HG02759 (cell line): ENCODE results near the gene OLFML3.
"Not testable (repeated sequence)": the region's sequence is repeated elsewhere in the genome, so short reads cannot be mapped to it uniquely, and the experiment has no call there.

ENCODE experiments used
- ATAC-seq: cut with Tn5 transposase; IDR thresholded peaks from one replicate; pipeline ENCODE4 v1.9.1; 2021; ENCODE audit warnings: mild to moderate bottlenecking, moderate library complexity; ENCODE audit not compliant: unreplicated experiment

Gene OLFML3

DNA sequence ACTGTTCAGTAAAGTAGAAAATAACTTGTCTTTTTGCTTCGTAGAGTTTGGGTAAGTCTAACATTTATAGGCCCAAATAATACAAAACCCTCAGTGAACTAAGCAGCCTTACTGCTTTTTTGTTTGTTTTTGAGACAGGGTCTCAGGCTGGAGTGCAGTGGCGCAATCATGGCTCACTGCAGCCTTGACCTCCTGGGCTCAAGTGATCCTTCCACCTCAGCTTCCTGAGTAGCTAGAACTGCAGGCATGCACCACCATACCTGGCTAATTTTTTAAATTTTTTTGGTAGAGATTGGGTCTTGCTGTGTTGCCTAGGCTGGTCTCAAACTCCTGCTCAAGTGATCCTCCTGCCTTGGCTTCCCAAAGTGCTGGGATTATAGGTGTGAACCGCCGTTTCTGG is 31.1 kb upstream of the OLFML3 start:
- not testable (repeated sequence) for ATAC-seq

DNA sequence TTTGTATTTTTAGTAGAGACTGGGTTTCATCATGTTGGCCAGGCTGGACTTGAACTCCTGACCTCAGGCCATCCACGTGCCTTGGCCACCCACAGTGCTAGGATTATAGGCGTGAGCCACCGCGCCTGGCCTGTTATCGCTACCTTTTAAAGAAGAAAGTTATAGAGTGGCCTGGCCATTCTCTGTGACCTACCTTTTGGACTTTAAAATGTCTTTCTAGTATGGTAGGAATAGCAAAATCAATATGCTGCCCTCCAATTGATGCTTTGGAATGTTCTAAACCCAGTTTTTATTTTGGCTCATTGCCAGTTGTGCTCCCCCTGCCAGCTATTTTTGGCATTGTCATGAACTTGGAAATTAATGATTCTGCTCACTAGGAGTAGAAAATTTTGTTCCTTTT is 30.3 kb upstream of the OLFML3 start:
- no peak for ATAC-seq

DNA sequence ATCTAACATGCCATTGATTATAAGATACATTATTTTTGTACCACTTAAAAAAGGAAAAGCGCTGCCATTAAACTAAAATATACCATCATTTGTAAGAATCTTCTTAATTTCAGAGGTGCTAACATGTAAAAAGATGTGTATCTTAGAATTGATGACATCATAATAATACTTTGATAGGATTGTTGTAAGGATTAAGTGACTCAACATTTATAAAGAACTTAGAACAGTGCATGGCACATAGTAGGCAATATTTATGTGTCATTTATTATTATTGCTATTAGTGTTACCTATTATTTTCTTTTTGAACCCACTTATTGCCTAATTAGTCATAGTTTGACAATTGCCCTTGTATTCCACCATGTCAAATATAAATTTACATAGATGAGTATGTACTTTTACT is 28.4 kb upstream of the OLFML3 start:
- no peak for ATAC-seq

DNA sequence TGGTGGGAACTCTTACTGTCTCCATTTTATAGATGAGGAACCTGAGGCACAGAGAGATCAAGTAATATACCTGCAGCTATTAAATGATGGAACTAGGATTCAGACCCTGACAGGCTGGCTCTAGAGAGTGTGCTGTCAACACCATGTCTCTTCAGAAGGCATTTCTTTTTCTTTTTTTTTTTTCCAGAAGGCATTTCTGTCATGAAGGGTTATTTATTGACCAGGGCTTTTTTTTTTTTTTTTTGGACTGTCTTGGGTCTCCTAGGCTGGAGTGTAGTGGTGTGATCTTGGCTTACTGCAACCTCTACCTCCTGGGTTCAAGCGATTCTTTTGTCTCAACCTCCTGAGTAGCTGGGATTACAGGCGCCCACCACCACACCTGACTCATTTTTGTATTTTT is 27.6 kb upstream of the OLFML3 start:
- ATAC-seq, result no peak

DNA sequence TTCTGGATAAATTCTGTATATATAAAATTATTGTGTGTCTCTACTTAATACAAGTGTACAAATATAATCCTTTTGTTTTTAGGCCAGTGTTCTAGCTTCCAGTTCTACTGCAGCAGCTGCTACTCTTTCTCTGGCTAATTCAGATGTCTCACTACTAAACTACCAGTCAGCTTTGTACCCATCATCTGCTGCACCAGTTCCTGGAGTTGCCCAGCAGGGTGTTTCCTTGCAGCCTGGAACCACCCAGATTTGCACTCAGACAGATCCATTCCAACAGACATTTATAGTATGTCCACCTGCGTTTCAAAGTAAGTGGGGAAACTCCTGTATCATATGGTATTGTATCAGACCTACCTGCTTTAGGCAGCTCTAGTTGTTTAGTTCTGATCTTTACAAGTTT is 21.3 kb upstream of the OLFML3 start:
- ATAC-seq, result no peak

DNA sequence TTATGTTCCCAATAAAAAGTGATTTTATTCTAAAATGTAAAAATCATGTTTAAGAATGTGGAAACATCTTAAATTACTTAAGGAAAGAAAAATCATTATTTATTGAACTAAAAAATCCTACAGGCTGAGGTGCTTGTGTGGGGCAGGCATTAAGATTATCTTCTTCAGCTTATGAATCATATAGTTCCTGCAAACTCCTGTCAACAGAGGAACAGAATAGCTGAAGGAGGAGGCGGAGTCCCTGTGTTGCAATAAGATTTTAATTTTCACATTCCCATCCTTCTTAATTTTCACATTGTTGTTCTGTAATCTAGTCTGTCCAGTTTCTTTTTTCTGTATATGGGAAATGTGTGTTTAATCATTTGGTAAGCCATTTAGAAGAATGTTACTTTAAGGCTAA is 20.6 kb upstream of the OLFML3 start:
- no peak for ATAC-seq

DNA sequence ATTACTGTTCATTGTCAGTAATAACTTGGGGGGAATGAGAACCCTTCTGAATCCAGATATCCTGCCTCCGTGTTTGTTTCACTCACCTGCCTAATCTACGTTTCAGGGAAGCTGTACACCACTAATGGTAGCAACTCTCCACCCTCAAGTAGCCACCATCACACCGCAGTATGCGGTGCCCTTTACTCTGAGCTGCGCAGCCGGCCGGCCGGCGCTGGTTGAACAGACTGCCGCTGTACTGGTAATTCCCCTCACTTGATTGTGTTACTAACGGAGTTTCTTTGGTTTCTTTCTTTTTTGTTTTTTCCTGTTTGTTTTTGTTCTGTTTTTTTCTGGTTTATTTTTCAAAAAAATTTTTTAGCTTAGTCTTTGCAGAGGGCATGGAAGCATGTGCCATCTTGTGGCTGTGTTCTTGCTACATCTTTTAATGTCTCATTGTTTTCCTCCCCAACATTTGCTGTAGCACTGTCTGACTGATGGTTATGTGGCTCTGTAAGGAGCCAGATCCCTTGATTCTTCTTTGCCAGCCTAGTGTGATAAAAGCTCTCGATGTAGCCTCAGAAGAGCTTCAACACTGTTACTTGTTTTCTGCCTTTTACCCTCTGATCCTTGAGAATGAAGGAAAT is 15.9 kb upstream of the OLFML3 start:
- ATAC-seq, result no peak

DNA sequence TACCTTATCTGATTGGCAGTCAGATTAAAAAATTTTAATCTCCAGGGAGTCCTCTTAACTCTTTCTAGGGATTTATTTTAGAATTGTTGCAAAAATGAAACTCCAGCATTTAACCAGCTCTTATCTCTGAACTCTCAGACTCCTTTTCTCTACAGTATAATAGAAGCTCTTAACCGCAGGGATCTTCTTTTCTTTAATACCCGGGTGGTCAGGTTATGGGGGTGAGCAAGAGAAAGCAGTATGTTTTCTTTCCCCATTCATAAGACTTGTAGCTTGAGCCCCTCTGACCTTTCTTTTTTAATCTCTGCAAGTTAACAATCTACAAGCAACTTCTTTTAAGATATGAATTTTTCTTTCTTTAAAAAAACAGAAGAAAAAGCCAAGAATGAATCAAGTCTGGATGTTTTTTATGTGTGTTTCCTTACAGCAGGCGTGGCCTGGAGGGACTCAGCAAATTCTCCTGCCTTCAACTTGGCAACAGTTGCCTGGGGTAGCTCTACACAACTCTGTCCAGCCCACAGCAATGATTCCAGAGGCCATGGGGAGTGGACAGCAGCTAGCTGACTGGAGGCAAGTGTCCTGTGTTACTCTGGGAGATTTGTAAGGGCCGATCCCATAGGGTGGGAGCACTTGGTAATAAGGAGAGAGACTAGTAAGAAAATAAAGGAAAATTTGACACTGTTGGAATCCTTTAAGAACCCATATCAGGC is 13.4 kb upstream of the OLFML3 start:
- no peak for ATAC-seq

DNA sequence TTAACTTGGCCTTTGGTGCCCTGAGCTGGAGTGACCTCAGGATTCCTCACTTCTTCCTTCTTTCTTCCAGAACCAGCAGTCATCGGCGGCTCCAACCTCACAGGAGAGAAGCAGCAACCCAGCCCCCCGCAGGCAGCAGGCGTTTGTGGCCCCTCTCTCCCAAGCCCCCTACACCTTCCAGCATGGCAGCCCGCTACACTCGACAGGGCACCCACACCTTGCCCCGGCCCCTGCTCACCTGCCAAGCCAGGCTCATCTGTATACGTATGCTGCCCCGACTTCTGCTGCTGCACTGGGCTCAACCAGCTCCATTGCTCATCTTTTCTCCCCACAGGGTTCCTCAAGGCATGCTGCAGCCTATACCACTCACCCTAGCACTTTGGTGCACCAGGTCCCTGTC is 6.3 kb upstream of the OLFML3 start:
- no peak for ATAC-seq

DNA sequence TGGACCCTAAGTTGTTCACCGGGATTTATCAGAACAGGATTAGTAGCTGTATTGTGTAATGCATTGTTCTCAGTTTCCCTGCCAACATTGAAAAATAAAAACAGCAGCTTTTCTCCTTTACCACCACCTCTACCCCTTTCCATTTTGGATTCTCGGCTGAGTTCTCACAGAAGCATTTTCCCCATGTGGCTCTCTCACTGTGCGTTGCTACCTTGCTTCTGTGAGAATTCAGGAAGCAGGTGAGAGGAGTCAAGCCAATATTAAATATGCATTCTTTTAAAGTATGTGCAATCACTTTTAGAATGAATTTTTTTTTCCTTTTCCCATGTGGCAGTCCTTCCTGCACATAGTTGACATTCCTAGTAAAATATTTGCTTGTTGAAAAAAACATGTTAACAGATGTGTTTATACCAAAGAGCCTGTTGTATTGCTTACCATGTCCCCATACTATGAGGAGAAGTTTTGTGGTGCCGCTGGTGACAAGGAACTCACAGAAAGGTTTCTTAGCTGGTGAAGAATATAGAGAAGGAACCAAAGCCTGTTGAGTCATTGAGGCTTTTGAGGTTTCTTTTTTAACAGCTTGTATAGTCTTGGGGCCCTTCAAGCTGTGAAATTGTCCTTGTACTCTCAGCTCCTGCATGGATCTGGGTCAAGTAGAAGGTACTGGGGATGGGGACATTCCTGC is 3.9 kb upstream of the OLFML3 start:
- ATAC-seq, result no peak

DNA sequence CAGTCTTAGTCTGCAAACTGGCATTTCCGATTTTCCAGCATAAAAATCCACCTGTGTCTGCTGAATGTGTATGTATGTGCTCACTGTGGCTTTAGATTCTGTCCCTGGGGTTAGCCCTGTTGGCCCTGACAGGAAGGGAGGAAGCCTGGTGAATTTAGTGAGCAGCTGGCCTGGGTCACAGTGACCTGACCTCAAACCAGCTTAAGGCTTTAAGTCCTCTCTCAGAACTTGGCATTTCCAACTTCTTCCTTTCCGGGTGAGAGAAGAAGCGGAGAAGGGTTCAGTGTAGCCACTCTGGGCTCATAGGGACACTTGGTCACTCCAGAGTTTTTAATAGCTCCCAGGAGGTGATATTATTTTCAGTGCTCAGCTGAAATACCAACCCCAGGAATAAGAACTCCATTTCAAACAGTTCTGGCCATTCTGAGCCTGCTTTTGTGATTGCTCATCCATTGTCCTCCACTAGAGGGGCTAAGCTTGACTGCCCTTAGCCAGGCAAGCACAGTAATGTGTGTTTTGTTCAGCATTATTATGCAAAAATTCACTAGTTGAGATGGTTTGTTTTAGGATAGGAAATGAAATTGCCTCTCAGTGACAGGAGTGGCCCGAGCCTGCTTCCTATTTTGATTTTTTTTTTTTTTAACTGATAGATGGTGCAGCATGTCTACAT is 2.5 kb upstream of the OLFML3 start:
- no peak for ATAC-seq

DNA sequence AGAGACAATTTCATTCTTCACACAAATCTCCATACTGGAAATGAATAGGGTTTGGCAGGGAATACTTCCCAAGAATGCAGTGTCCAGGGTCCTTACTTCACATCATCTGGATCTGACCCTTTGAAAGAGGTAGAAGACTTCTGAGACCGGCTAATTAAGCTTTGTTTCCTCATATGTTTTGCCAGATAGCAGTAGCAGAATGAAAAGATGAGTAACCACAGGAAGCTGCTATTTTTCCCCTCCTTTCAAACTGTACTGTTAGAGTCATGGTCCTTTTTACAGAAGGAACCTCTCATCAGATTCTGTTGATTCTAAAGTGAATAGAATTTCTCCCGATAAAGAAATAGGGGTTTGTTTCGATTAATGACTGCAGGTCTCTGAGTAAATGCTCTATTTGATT is 1.4 kb upstream of the OLFML3 start:
- no peak for ATAC-seq

DNA sequence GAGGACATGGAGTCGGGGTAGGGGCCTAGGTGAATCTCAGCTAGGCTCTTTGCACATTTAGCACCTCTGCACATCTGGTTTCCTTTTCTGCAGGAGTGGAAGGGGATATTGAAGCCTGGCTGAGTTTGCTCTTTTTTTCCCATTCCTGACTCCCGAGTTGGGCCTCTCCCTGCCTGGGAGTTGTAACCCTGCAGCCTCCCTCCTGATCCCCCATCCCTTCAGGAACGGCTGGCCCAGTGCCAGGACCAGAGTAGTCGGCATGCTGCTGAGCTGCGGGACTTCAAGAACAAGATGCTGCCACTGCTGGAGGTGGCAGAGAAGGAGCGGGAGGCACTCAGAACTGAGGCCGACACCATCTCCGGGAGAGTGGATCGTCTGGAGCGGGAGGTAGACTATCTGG is 836 bp downstream of the OLFML3 start:
- ATAC-seq, result no peak

DNA sequence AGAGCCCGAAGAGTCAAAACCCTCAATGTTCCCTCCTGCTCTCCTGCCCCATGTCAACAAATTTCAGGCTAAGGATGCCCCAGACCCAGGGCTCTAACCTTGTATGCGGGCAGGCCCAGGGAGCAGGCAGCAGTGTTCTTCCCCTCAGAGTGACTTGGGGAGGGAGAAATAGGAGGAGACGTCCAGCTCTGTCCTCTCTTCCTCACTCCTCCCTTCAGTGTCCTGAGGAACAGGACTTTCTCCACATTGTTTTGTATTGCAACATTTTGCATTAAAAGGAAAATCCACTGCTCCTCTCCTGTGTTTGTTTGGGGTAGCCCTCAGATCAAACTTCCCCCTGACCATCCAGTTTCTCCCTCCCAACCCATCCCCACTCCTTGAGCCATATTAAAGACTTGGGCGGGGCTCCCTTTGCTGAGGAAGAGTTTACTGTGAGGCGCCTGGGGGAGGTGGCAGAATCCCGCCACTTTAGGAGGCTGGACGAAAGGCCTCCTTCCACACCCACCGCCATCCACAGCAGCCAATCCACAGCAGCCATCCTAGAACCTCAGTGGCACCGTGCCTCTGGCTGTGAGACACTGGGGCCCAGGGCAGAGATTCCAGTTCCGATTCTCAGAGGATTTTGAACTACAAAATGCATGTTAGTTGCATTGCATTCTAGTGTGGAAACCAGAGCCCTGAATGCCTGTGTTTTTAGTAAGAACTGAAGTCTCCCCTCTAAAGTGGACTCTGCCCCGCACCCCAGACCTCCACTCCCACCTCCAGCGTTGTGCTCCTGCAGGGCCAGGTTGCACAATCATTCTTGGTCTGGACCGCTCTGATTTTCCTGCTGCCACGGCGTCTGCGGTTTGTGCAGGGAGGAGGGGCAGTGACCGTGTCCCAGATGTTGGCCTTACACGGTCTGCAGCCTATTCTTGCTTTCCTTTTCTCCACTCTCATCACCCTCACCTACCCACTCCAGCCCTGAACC is 3.0 kb downstream of the OLFML3 start:
- no peak for ATAC-seq

DNA sequence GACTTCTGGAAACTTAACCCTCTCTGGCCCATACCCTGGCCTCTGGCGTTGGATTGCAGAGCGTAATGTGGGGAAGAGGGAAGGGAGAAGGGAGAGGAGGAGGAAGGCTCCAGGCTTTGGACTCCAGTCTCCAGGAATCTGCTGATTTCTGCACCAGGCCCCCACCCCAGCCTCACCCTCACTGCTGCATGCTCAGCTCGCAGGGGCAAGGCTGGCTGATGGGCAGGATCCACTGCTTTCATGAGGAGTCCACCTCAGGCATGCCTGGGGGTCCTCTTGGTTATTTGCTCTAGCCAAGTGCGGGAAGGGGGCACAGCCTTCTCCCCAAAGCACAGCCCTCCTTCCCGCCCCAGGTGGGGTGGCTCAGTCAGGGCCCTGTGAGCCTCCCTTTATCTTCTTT is 3.7 kb downstream of the OLFML3 start:
- no peak for ATAC-seq

DNA sequence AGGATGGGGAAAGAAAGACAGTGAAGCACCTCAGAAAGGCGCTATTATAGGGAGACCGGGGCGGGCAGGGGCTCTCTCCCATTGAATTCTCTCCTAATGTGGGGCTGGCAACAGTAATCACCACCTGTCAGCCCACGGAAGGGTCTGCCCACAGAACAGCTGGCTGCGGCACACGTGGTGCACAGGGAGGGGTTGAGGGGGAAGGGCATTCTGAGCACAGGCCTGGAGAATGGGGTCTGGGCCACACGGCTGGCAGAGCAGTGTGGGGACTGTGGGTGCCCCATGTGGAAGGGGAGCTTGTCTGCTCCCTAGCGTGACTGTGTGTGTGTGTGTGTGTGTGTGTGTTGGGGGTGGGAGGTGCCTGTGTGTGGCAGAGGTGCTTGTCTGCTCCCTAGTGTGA is 4.1 kb downstream of the OLFML3 start:
- no peak for ATAC-seq

DNA sequence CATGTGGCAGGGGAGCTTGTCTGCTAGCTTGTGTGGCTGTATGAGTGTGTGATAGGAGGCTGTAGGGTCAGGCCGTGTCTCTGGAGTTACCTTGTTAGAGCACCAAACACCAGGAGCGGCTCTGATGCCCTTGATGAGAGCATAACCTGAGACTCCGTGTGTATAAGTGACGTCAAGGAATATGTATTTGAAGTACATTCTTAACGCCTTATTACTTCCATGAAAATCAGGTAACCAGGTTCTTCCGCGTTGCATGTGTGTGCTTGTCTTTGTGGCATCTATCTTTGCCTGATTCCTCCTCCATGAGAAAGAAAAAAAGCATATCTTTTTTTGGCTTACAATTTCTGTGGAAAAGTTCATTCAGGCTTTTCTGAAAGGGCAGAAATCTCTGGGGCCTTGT is 4.6 kb downstream of the OLFML3 start:
- ATAC-seq, result no peak

DNA sequence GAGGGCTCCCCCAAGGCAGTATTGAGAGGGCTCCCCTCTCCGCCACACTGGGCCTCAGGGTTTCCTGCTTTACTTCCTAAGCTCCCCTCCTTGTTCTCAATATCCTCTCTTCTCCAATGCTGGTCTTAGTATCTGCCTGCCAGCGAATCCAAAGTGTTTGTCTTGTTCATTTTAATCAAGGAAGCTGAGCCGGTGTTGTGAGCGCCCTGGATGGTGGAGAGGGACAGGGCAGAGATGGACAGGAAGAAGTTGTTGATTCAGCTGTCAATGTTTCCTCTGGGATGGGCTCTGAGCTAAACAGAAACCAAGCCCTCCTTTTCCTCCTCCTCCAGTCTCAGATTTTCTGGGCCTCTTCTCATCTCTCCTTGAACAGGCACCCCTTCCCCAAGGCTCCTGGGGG is 5.4 kb downstream of the OLFML3 start:
- no peak for ATAC-seq

DNA sequence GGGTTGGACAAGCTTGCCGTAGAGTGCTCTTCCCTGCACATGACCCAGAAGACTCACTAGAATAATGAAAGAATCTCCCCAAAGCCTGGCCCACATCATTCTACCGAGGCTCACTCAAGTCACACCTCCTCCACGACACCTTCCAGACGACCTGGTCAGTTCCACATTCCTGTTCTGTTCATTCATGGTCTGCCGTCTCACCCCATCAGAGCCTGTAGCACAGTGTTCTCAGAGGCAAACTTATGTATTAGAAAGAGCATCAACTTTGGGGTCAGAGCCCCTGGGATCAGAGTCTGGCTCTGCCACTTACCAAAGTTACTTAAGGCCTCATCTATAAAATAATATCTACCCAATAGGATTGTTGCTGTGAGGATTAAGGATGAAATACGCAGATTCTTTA is 7.5 kb downstream of the OLFML3 start:
- ATAC-seq, result no peak

DNA sequence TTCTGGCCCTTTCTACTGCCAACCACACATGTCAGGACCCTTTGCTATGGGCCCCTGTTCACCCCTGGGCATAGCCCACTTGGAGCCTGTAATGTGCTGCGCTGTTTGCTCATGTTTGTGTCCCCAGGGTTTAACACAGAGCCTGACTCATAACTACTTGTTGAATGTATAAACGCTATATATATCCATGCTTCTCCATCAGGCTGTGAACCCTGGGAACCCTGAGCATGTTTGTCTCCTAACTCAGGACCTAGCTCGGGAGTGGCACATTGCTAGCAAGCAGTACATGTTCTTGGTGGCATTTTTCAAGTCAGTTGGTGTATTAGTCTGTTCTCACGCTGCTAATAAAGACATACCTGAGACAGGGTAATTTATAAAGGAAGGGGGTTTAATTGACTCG is 8.0 kb downstream of the OLFML3 start:
- ATAC-seq, result no peak

DNA sequence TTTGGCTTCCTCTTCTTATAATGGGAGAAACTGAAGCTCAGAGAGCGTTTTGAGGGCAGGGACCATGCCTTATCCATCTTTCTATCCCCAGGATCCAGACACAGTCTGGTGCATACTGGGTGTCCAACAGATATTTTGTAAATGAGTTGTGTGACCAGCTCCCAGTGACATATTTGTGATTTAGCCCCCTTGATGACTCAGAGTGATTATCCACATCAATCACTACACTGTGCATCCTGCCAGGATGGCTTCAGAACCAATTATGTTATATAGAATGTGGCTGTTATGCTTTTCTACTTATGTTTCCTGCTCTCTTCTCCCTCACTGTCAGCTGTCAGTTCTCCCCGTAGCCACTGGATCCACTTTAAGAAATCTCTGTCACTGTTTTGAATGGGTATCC is 11.3 kb downstream of the OLFML3 start:
- ATAC-seq, result no peak
